HG03135 (cell line): ENCODE data around the gene EGR1.
"Not testable (repeated sequence)": the region's sequence is repeated elsewhere in the genome, so short reads cannot be mapped to it uniquely, and the experiment has no call there.

ENCODE experiments used
- ATAC-seq: cut with Tn5 transposase; IDR thresholded peaks from one replicate; pipeline ENCODE4 v1.9.1; 2021; ENCODE audit warnings: mild to moderate bottlenecking, moderate library complexity; ENCODE audit not compliant: unreplicated experiment

Gene EGR1

GRCh38 chr5:138506370-138507306, 41.4 kb downstream of the EGR1 start:
- no peak for ATAC-seq

- not testable (repeated sequence) for ATAC-seq
Observed at GRCh38 chr5:138507485-138507884, 42.2 kb downstream of the EGR1 start.

DNA sequence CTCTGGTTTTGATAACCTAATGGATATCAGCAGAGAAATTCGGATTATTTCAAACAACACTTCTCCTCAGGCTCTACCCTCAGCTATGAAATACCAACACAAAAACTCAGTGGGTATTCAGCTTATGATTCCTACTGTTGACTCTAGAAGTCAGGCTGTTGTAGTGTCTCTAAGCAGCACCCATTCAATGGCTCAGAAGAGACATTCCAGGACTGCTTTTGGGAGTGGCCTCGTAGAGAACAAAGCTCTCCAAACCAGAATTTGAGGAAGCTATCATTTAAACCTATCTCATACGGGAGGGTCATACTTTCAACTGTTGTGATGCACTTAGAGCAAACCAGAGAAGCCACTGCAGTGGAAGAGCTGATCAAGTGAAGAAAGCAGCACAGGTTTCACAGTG, 43.7 kb downstream of the EGR1 start:
- ATAC-seq = no peak

GRCh38 chr5:138514021-138514420, 48.7 kb downstream of the EGR1 start:
- ATAC-seq = no peak

DNA sequence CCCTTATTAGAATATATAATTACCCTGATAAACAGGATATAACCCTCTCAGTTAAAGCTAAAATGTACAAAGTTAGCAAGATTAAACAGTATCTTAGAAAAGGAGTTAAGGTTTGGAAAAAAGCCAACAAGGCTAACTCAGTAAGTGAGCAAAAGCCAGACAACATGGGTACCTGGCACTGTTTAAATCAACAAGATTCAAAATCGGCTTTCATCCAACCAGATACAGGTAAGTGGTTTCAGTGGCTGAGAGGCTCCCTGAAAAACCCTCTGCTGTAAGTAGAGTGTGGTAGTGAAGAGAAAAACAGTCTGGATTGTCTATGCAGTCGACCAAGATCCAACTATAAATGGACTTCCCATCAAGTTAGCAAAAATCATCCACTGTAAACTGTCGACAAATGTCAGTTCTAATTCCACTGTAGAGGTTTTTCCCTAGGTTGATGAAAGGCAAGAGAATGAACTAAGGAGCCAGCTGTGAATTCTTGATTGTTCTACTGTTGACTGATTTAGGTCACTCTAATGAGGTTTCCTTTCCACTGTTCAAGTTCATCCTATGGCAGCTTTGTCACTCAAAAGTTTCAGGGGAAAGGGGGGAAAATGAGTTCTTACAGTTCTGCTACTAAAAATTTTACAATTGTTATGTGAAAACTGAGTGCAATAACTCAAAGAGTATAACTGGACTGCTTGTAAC, 50.4 kb downstream of the EGR1 start:
- ATAC-seq = no peak

DNA sequence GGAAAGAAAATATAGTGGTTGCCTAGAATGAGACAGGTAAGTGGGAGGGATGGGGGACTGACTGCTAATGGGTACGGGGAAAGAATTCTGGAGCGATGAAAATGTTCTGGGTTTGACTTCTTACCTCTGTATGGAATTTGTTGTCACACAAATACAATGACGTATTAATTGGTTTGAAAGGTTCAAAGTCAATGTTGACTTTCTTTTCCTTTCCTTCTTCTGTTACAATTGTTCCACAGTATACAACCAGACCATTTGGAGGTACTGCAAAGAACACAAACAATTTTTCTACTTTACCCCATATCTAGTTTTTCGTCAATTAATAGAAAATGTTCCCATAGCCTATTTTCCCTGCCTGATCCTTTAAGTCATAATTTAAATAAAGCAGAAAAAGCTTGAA, 52.2 kb downstream of the EGR1 start:
- ATAC-seq = no peak
